GM18858 (cell line): ENCODE measurements around the gene COL2A1.
"Not testable (repeated sequence)": the region's sequence is repeated elsewhere in the genome, so short reads cannot be mapped to it uniquely, and the experiment has no call there.

Experiments used
- ATAC-seq: cut with Tn5 transposase; IDR thresholded peaks from one replicate; pipeline ENCODE4 v1.9.1; 2021; ENCODE audit not compliant: unreplicated experiment

COL2A1 gene

GRCh38 chr12:47978598-47978873, 25.7 kb downstream of the COL2A1 start:
- no peak for ATAC-seq

GRCh38 chr12:47977772-47978597, 26.3 kb downstream of the COL2A1 start:
- no peak for ATAC-seq

GRCh38 chr12:47977046-47977771, 27.1 kb downstream of the COL2A1 start:
- no peak for ATAC-seq

- ATAC-seq = no peak
Measured at GRCh38 chr12:47975816-47976215, 28.5 kb downstream of the COL2A1 start.

GRCh38 chr12:47975036-47975620, 29.1 kb downstream of the COL2A1 start:
- ATAC-seq = no peak

- no peak for ATAC-seq
Measured at GRCh38 chr12:47973870-47974269, 30.4 kb downstream of the COL2A1 start.

- no peak for ATAC-seq
Measured at GRCh38 chr12:47972895-47973294, 31.4 kb downstream of the COL2A1 start.

GRCh38 chr12:47970843-47971242, 33.4 kb downstream of the COL2A1 start:
- no peak for ATAC-seq

- no peak for ATAC-seq
Measured at GRCh38 chr12:47969845-47970244, 34.4 kb downstream of the COL2A1 start.

- no peak for ATAC-seq
Measured at GRCh38 chr12:47967461-47968321, 36.6 kb downstream of the COL2A1 start.

GRCh38 chr12:47965581-47965980, 38.7 kb downstream of the COL2A1 start:
- ATAC-seq = no peak

- no peak for ATAC-seq
Measured at GRCh38 chr12:47964106-47964728, 40.1 kb downstream of the COL2A1 start.

GRCh38 chr12:47963340-47964040, 40.8 kb downstream of the COL2A1 start, which contains the start of gene TMEM106C:
Gene TMEM106C (plus strand): TSS chr12:47963596. CDS start chr12:47964237, 641 bp downstream.
- peak; percentile 86 for ATAC-seq

- no peak for ATAC-seq
Measured at GRCh38 chr12:47962198-47962597, 42.1 kb downstream of the COL2A1 start.

- not testable (repeated sequence) for ATAC-seq
Measured at GRCh38 chr12:47957671-47958070, 46.6 kb downstream of the COL2A1 start.

- ATAC-seq = no peak
Measured at GRCh38 chr12:47955059-47955458, 49.2 kb downstream of the COL2A1 start.

GRCh38 chr12:47954467-47955045, 49.7 kb downstream of the COL2A1 start:
- no peak for ATAC-seq

GRCh38 chr12:47954058-47954457, 50.2 kb downstream of the COL2A1 start:
- no peak for ATAC-seq

GRCh38 chr12:47950856-47951468, 53.3 kb downstream of the COL2A1 start:
- no peak for ATAC-seq
